Endodermal cell (in vitro differentiated cells): ENCODE data around the gene RBMS3. TPM values are rescaled to one million over a fixed set of nuclear protein-coding genes. Genes with fewer than 3 reads are reported as not detected.
A peak's percentile ranks its signal among the peaks of the same experiment; 100 is the strongest.

Source experiments
- DNase-seq: peaks from one replicate; pipeline ENCODE4 v3.0.0-alpha.2; 2017
- H3K27ac ChIP-seq: 2 replicates; pipeline ENCODE4 v1.5.1; 2013; ENCODE audit warnings: mild to moderate bottlenecking, low read depth, low read length, moderate library complexity
- H3K27me3 ChIP-seq: 2 replicates; pipeline ENCODE4 v1.6.1; 2013; ENCODE audit warnings: mild to moderate bottlenecking, low read length, moderate library complexity; ENCODE audit not compliant: insufficient read depth, control insufficient read depth, poor library complexity, severe bottlenecking
- H3K36me3 ChIP-seq: 2 replicates; pipeline ENCODE4 v1.7.0; 2013; ENCODE audit warnings: mild to moderate bottlenecking, low read length, moderate library complexity; ENCODE audit not compliant: control insufficient read depth, insufficient read depth
- H3K4me1 ChIP-seq: one replicate; pipeline ENCODE4 v1.7.0; 2013; ENCODE audit warnings: low read length; ENCODE audit not compliant: control insufficient read depth, insufficient read depth
- H3K4me3 ChIP-seq: 2 replicates; pipeline ENCODE4 v1.5.1; 2013; ENCODE audit warnings: mild to moderate bottlenecking, low read length, moderate library complexity
- H3K9ac ChIP-seq: 2 replicates; pipeline ENCODE4 v1.6.1; 2013; ENCODE audit warnings: mild to moderate bottlenecking, low read length, moderate library complexity; ENCODE audit not compliant: poor library complexity, severe bottlenecking; ENCODE audit errors: extremely low read depth
- H3K9me3 ChIP-seq: 2 replicates; pipeline ENCODE4 v1.6.1; 2013; ENCODE audit warnings: mild to moderate bottlenecking, low read length, moderate library complexity; ENCODE audit not compliant: control insufficient read depth
- H3K27ac Mint-ChIP-seq: 2 replicates; pipeline ENCODE4 v1.8.0; 2020; ENCODE audit warnings: mixed read lengths
- H3K27me3 Mint-ChIP-seq: 2 replicates; pipeline ENCODE4 v1.8.0; 2021; ENCODE audit warnings: mild to moderate bottlenecking, mixed read lengths; ENCODE audit not compliant: insufficient read depth
- H3K36me3 Mint-ChIP-seq: 2 replicates; pipeline ENCODE4 v1.8.0; 2020; ENCODE audit warnings: low read depth, mixed read lengths
- H3K4me1 Mint-ChIP-seq: 2 replicates; pipeline ENCODE4 v1.8.0; 2020; ENCODE audit warnings: mixed read lengths
- H3K4me3 Mint-ChIP-seq: 2 replicates; pipeline ENCODE4 v1.8.0; 2020; ENCODE audit warnings: mild to moderate bottlenecking, moderate library complexity, mixed read lengths
- H3K9me3 Mint-ChIP-seq: 2 replicates; pipeline ENCODE4 v1.8.0; 2020; ENCODE audit warnings: mild to moderate bottlenecking, mixed read lengths
- WGBS, 2 experiments: methylation state at CpG; one replicate each; pipeline versions ENCODE4 v1.1.5 to v1.1.7; 2013; ENCODE audit warnings: missing lambda C conversion rate in 2 of 2, mixed read lengths in 1 of 2; ENCODE audit not compliant: insufficient coverage in 1 of 2, insufficient read length in 1 of 2; 5-methylcytosine and 5-hydroxymethylcytosine counted together
- total RNA-seq, 2 donors: library from RNA; stranded (reverse); fragmentation: NEBNext Ultra II Directional in 1 of 2; extraction: Animal tissue kit (Norgen Biotek cat#: 25700) in 1 of 2; gene quantifications; 2 replicates in 1 of 2; 3 replicates in 1 of 2; pipeline ENCODE4 v1.2.1, GENCODE V29; 2021
- TF ChIP-seq, protein P1 (sequence below): fragments of 200-600 bp; sonication (generic); conservative IDR thresholded peaks from 2 replicates; pipeline ENCODE4 v1.5.0; 2021; ENCODE audit warnings: antibody characterized with exemption, mild to moderate bottlenecking

Gene RBMS3
- total RNA-seq, 2 donors from 2014 or later = 2.0 to 7.3 TPM

DNA sequence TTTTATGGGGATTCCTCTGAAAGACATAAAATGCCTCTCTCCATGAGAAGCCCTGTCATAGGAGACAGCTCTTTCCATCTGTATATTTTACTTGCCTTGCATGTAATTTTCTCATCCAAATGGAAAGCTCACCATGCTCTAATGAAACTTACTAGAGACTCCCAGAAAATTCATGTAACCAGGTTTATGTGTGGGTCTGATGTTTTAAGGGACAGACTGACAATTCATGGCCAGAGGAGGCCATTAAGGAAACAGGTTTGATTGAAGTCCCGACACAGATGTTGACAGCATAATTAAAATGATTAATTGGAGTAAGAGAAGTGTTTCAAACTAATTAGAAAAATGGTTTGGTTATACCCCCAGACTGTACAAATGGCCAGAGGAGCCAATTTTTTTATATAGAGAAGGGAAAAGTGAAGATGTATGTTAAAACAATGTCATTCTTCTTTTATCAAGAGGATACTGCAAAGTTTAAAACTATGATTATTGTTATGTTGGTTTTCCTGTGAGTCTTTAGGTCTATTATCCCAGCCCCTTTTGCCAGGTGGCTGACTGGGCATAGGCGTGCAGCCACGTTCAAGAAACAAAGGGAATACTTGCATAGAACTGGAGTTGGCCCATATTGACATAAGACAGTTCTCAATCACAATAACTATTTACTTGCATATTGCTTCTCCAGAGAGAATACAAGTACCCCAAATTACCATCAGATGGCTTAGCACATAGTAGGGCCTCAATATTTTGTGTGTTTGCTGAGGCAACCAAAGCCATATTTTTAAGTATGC, 64.8 kb downstream of the RBMS3 start:
- TF ChIP-seq, protein P1, sequence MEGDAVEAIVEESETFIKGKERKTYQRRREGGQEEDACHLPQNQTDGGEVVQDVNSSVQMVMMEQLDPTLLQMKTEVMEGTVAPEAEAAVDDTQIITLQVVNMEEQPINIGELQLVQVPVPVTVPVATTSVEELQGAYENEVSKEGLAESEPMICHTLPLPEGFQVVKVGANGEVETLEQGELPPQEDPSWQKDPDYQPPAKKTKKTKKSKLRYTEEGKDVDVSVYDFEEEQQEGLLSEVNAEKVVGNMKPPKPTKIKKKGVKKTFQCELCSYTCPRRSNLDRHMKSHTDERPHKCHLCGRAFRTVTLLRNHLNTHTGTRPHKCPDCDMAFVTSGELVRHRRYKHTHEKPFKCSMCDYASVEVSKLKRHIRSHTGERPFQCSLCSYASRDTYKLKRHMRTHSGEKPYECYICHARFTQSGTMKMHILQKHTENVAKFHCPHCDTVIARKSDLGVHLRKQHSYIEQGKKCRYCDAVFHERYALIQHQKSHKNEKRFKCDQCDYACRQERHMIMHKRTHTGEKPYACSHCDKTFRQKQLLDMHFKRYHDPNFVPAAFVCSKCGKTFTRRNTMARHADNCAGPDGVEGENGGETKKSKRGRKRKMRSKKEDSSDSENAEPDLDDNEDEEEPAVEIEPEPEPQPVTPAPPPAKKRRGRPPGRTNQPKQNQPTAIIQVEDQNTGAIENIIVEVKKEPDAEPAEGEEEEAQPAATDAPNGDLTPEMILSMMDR = no peak
- Mint-ChIP-seq H3K27me3 (no peaks in the 10 kb centered on the region), H3K9me3 (no peaks in the 10 kb centered on the region), H3K36me3 (no peaks in the 10 kb centered on the region), H3K4me1 (peaks cover 9% of the 10 kb centered on the region), H3K4me3 (no peak overlapping the region), H3K27ac (peak overlapping the region; percentile 4)
- Histone ChIP-seq H3K9ac (no peak overlapping the region), H3K27ac (peak overlapping the region; percentile 50), H3K4me1 (no peaks in the 10 kb centered on the region), H3K36me3 (no peaks in the 10 kb centered on the region), H3K4me3 (no peak overlapping the region), H3K27me3 (no peaks in the 10 kb centered on the region), H3K9me3 (no peaks in the 10 kb centered on the region)
- DNase-seq = no peak
- 76 to 80% methylated on average over 3 of the region's 3 CpGs for WGBS, 2 experiments

GRCh38 chr3:29346828-29347227, 66.0 kb downstream of the RBMS3 start:
- H3K4me1 Mint-ChIP-seq = peaks cover 9% of the 10 kb centered on the region
- WGBS, 2 experiments = 100% methylated on average over 1 of the region's 1 CpG; no CpG with 5 or more reads in 1 of the 2 experiments

GRCh38 chr3:29347412-29347811, 66.5 kb downstream of the RBMS3 start:
- Histone ChIP-seq H3K9ac (no peak overlapping the region), H3K27ac (no peak overlapping the region), H3K4me1 (no peaks in the 10 kb centered on the region), H3K4me3 (no peak overlapping the region), H3K27me3 (no peaks in the 10 kb centered on the region), H3K9me3 (no peaks in the 10 kb centered on the region), H3K36me3 (no peaks in the 10 kb centered on the region)
- no peak for DNase-seq
- Mint-ChIP-seq H3K27me3 (no peaks in the 10 kb centered on the region), H3K4me1 (peaks cover 9% of the 10 kb centered on the region), H3K36me3 (no peaks in the 10 kb centered on the region), H3K4me3 (no peak overlapping the region), H3K27ac (peak overlapping the region; percentile 26), H3K9me3 (no peaks in the 10 kb centered on the region)
- WGBS, 2 experiments = 73 to 92% methylated on average over 3 to 5 of the region's 5 CpGs
- TF ChIP-seq, protein P1 = no peak

More at GRCh38 chr3:29346828-29347227, 66.0 kb downstream of the RBMS3 start:
- DNase-seq = no peak
- H3K27me3 Mint-ChIP-seq = no peaks in the 10 kb centered on the region
- TF ChIP-seq, protein P1 = no peak
- Histone ChIP-seq H3K27ac (no peak overlapping the region), H3K4me3 (no peak overlapping the region), H3K9me3 (no peaks in the 10 kb centered on the region), H3K27me3 (no peaks in the 10 kb centered on the region), H3K36me3 (no peaks in the 10 kb centered on the region), H3K4me1 (no peaks in the 10 kb centered on the region), H3K9ac (no peak overlapping the region)
- H3K36me3 Mint-ChIP-seq = no peaks in the 10 kb centered on the region
- H3K9me3 Mint-ChIP-seq = no peaks in the 10 kb centered on the region
- no peak overlapping the region for H3K27ac Mint-ChIP-seq
- H3K4me3 Mint-ChIP-seq = no peak overlapping the region
